ENCODE measurements around the gene CNTNAP5. TPM values are rescaled to one million over a fixed set of nuclear protein-coding genes. Genes with fewer than 3 reads are reported as not detected.

CNTNAP5 gene
- total and polyA plus RNA-seq, 12 donors, result 0.08 to 4.9 (median 0.96) TPM; not detected in 5

GRCh38 chr2:124589971-124590370 lies 564.9 kb downstream of the CNTNAP5 start:
- Histone ChIP-seq H3K36me3 (replicated peaks in 1 of 2) (no peaks in the 10 kb centered on the region), H3K9me3 (replicated peaks in 1 of 3) (no peaks in the 10 kb centered on the region), H3K27ac (no peak overlapping the region), H3K27me3 (no peaks in the 10 kb centered on the region), H3K4me1 (replicated peaks in 1 of 2) (no peaks in the 10 kb centered on the region), H3K4me3 (no peak overlapping the region)
- DNase-seq, result no peak
- intact Hi-C loops (cut with DNase I), result no loop called here
- 83 to 87% (median 86%) methylated on average over 3 of the region's 3 CpGs for WGBS, 4 donors
- TF ChIP-seq, protein P1, sequence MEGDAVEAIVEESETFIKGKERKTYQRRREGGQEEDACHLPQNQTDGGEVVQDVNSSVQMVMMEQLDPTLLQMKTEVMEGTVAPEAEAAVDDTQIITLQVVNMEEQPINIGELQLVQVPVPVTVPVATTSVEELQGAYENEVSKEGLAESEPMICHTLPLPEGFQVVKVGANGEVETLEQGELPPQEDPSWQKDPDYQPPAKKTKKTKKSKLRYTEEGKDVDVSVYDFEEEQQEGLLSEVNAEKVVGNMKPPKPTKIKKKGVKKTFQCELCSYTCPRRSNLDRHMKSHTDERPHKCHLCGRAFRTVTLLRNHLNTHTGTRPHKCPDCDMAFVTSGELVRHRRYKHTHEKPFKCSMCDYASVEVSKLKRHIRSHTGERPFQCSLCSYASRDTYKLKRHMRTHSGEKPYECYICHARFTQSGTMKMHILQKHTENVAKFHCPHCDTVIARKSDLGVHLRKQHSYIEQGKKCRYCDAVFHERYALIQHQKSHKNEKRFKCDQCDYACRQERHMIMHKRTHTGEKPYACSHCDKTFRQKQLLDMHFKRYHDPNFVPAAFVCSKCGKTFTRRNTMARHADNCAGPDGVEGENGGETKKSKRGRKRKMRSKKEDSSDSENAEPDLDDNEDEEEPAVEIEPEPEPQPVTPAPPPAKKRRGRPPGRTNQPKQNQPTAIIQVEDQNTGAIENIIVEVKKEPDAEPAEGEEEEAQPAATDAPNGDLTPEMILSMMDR (IDR thresholded peaks at IDR 0.05), result no peak
- TF ChIP-seq POLR2A (IDR thresholded peaks at IDR 0.05), result no peak

- intact Hi-C loops (cut with DNase I), result no loop called here
- no peaks in the 10 kb centered on the region for H3K27me3 ChIP-seq
- H3K9me3 ChIP-seq (replicated peaks in 1 of 3), result no peaks in the 10 kb centered on the region
- no peak overlapping the region for H3K4me3 ChIP-seq
- no peaks in the 10 kb centered on the region for H3K36me3 ChIP-seq (replicated peaks in 1 of 2)
- H3K4me1 ChIP-seq (replicated peaks in 1 of 2), result no peaks in the 10 kb centered on the region
- no peak for DNase-seq
- H3K27ac ChIP-seq, result no peak overlapping the region
- no peak for TF ChIP-seq POLR2A (IDR thresholded peaks at IDR 0.05)
- TF ChIP-seq, protein P1 (IDR thresholded peaks at IDR 0.05), result no peak
Observed at GRCh38 chr2:124602759-124603158, 577.7 kb downstream of the CNTNAP5 start.

- no peaks in the 10 kb centered on the region for H3K9me3 ChIP-seq (replicated peaks in 1 of 3)
- intact Hi-C loops (cut with DNase I), result no loop called here
- TF ChIP-seq, protein P1 (IDR thresholded peaks at IDR 0.05), result no peak
- TF ChIP-seq POLR2A (IDR thresholded peaks at IDR 0.05), result no peak
- H3K27me3 ChIP-seq, result no peaks in the 10 kb centered on the region
- H3K4me3 ChIP-seq, result no peak overlapping the region
- no peak overlapping the region for H3K27ac ChIP-seq
- WGBS, 4 donors, result 66 to 80% (median 78%) methylated on average over 1 to 2 of the region's 2 CpGs; no CpG with 5 or more reads in 1 of the 4 donors
- H3K36me3 ChIP-seq (replicated peaks in 1 of 2), result no peaks in the 10 kb centered on the region
- DNase-seq, result no peak
- H3K4me1 ChIP-seq (replicated peaks in 1 of 2), result no peaks in the 10 kb centered on the region
Observed at GRCh38 chr2:124604940-124605339, 579.9 kb downstream of the CNTNAP5 start.

DNA sequence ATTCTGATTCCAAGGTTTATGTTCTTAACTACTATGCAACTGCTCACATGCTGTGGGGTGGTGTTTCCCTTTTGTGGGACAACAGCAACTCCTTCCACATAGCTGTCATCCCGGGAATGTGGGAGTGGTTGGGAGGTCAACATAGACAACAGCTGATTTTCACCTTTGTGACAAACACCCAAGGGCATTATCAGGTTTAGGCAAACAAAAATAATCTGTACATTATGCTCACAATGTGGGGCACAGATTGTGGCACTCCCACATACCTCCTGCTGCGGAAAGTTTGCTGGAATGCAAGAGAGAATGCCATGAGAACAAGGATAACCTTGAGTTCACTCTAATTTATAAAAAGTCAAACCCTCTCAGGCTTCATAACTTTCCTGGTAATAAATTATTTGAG lies 582.6 kb downstream of the CNTNAP5 start:
- intact Hi-C loops (cut with DNase I), result no loop called here
- no peaks in the 10 kb centered on the region for H3K27me3 ChIP-seq
- no peak for DNase-seq

More for the DNA sequence above, 582.6 kb downstream of the CNTNAP5 start:
- no peak overlapping the region for H3K4me3 ChIP-seq
- TF ChIP-seq POLR2A (IDR thresholded peaks at IDR 0.05), result no peak
- TF ChIP-seq, protein P1 (IDR thresholded peaks at IDR 0.05), result no peak
- 50 to 71% (median 63%) methylated on average over 2 of the region's 2 CpGs for WGBS, 4 donors
- no peaks in the 10 kb centered on the region for H3K36me3 ChIP-seq (replicated peaks in 1 of 2)
- no peak overlapping the region for H3K27ac ChIP-seq
- no peaks in the 10 kb centered on the region for H3K4me1 ChIP-seq (replicated peaks in 1 of 2)
- H3K9me3 ChIP-seq (replicated peaks in 1 of 3), result no peaks in the 10 kb centered on the region
